ENCODE results near the gene NUDT21.

- no peak for TF ChIP-seq CTCF (IDR thresholded peaks at IDR 0.05)
- no peak for TF ChIP-seq ZFX (IDR thresholded peaks at IDR 0.05; ENCODE audit: borderline replicate concordance)
Measured at GRCh38 chr16:56482683-56483236, 31.6 kb upstream of the NUDT21 start.
